AG09319 (cell line): ENCODE results near the gene VPS13D.

ENCODE experiments used
- DNase-seq: peaks from one replicate; pipeline ENCODE4 v3.0.0-alpha.2; 2010; ENCODE audit warnings: low read depth; ENCODE audit errors: extremely low read depth
- TF ChIP-seq, protein P1 (sequence below): IDR thresholded peaks from 2 replicates; pipeline ENCODE4 v1.5.1; 2011; ENCODE audit warnings: low read depth, mild to moderate bottlenecking, inconsistent platforms, low read length, moderate library complexity

VPS13D gene

DNA sequence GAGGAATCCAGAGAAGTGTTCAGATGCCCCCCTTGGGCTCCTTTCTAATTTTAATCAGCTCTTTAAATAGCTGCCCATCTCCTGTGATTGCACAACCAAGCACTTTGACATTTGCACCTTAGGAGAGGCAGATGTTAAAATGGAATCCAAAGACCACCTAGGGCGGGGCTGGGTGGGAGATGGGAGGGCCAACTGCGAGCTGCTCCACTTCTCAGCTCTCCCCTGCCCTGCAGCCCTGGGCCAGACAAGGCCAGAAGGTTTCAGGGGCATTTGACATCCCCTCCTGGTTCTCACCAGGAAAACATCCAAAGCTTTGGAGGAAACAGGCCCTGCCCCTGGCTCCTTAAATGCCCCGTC, 281.3 kb downstream of the VPS13D start:
- TF ChIP-seq, protein P1, sequence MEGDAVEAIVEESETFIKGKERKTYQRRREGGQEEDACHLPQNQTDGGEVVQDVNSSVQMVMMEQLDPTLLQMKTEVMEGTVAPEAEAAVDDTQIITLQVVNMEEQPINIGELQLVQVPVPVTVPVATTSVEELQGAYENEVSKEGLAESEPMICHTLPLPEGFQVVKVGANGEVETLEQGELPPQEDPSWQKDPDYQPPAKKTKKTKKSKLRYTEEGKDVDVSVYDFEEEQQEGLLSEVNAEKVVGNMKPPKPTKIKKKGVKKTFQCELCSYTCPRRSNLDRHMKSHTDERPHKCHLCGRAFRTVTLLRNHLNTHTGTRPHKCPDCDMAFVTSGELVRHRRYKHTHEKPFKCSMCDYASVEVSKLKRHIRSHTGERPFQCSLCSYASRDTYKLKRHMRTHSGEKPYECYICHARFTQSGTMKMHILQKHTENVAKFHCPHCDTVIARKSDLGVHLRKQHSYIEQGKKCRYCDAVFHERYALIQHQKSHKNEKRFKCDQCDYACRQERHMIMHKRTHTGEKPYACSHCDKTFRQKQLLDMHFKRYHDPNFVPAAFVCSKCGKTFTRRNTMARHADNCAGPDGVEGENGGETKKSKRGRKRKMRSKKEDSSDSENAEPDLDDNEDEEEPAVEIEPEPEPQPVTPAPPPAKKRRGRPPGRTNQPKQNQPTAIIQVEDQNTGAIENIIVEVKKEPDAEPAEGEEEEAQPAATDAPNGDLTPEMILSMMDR, result no peak
- no peak for DNase-seq

GRCh38 chr1:12511516-12512468, 282.0 kb downstream of the VPS13D start:
- TF ChIP-seq, protein P1, result no peak
- no peak for DNase-seq

GRCh38 chr1:12513181-12513580, 283.4 kb downstream of the VPS13D start:
- DNase-seq, result no peak
- TF ChIP-seq, protein P1, result no peak

- TF ChIP-seq, protein P1, result no peak
- DNase-seq, result no peak
These were observed 284.8 kb downstream of the VPS13D start for GRCh38 chr1:12514590-12514989.

DNA sequence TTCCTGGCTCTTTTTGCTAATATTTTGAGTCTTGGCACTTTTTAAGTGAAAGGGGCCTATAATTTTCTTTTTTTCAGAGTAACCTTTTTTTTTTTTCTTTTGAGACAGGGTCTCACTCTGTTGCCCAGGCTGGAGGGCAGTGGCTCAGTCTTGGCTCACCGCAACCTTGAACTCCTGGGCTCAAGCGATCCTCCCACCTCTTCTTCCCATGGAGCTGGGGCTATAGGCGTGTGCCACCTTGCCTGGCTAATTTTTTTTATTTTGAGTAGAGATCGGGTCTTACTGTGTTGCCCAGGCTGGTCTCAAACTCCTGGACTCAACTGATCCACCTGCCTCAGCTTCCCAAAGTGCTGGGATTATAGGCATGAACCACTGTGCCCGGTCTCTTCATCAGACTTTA, 285.4 kb downstream of the VPS13D start:
- no peak for DNase-seq
- TF ChIP-seq, protein P1, result no peak

GRCh38 chr1:12516741-12517140, 286.9 kb downstream of the VPS13D start:
- no peak for DNase-seq

More at GRCh38 chr1:12516741-12517140, 286.9 kb downstream of the VPS13D start:
- TF ChIP-seq, protein P1, result no peak
